HuH-7 (cell line): ENCODE data around the gene GBX1.

ENCODE experiments used
- DNase-seq: peaks from one replicate; pipeline ENCODE4 v3.0.0; 2011; ENCODE audit warnings: low spot score

GBX1 gene

GRCh38 chr7:151173386-151174245 is 6.1 kb upstream of the GBX1 start:
- DNase-seq: no peak

DNA sequence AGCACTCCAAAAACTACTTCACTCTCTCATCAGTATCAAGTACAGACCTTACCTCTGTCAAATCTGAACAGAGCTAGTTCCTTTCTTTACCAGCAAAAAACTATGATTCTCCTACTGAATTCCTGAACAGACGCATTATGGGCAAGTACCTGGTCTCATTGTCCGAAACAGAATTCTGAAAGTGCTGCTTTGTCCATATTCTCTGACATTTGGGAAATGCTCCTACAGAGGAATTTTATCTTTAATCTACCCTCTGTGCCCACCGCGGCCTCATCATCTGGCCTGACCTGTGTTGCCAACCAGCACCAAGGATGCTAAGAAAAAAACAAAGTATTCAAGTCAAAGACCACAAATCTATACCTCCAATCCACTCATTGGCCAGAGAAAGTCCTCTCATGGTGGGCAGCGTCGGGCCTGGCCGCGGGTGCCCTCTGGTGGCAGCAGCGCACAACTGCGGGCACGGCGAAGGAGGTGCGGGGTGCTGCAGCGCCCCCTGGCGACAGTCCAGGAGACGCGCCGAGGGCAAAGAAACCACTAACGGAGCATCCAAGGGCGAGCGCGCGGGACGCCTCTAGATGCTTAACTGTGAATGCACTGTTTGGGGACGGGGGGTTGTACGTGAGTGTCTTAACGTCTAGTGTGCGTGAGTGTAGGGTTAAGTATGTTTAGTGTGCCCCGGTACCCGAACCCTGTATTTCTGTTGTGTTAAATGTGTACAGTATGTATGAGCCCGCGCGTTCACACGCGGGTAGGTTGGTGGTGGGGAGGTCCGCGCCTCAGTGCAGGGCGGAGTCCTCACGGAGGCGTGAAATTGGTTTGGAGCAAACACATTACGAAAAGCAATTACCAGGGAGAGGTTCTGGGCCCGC is 5.0 kb upstream of the GBX1 start:
- peak; percentile 88 for DNase-seq

- no peak for DNase-seq
These were observed 1.3 kb upstream of the GBX1 start for GRCh38 chr7:151168787-151169162.

DNA sequence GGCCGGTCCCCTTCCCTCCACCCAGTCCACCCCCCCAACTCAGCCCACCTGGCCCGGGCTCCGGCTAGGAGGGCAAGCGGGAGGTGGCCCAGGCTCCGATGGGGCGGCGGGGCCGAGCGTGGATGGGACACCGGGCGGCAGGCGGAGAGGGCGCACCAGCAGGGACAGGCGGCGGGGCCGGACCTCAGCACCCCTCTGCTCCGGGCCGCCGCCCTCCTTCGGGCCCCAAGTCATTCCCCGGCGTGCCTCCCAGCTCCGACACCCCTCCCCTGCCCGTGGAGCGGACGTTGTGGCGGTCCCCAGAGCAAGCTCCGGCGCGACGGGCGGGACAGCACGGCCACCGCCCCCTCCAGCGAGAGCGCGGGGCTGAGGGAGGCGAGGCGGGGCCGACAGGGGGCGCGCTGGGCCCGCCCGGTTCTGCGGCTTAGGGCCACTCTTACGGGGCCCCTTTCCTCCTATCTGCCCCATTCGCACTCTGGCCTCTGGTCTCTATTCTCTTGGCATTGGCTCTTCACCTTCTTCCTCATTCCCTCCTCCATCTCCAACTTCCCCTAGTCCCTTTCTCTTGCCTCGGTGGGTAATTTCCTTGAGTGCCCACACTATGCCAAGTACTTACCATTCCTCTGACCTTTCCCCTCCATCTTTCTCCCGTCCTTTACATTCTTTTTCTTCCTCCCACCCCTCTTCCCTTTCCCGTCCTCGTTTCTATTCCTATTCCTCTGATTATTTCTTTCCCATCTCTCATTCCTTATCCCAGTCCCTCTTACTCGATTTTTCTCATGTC is 701 bp upstream of the GBX1 start:
- DNase-seq: peak; percentile 88

- no peak for DNase-seq
These were observed 781 bp downstream of the GBX1 start for GRCh38 chr7:151166629-151167196.

- no peak for DNase-seq
These were observed 5.7 kb downstream of the GBX1 start for GRCh38 chr7:151161757-151162156.

- DNase-seq: no peak
These were observed 9.7 kb downstream of the GBX1 start for GRCh38 chr7:151157645-151158329.

DNA sequence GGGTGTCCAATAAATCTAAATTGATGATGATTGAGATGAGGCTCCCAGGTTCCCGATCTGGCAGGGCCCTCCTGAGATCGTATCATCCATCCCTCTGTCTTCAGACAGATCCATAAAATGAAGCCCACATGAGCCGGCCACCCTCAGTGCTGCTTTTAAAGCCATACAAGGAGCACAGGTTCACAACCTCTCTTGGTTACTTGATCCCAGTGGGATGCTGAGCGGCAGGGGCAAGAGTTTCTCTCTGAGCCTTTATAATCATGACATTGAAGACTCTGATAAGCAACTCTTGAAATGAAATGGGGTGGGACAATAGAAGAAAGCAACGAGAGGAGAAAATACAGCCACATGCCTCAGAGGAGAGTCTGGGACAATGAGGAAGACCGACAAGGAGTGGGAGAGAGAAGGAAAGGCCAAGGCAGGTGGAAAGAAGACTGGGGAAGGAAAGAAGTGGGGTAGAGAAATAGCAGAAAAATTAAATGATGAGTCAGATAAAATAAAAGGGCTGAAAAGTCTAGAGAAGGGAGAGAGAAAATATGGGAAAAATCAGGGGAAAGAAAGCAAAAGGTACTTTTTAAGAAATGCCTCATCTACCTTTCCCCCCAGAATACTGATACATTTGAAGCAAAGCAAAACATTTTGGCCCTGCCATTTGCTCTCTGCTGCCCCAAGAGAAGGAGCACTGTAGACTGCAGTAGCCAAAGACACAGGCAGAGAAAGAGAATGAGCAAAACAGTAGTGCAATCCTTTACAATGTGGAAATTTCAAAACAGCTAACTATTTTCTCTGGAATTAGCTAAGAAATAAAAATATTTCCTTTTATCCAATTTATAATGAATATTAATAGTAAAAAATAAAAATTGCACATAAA is 14.6 kb downstream of the GBX1 start:
- no peak for DNase-seq

GRCh38 chr7:151150388-151150787 is 17.1 kb downstream of the GBX1 start:
- DNase-seq: no peak

DNA sequence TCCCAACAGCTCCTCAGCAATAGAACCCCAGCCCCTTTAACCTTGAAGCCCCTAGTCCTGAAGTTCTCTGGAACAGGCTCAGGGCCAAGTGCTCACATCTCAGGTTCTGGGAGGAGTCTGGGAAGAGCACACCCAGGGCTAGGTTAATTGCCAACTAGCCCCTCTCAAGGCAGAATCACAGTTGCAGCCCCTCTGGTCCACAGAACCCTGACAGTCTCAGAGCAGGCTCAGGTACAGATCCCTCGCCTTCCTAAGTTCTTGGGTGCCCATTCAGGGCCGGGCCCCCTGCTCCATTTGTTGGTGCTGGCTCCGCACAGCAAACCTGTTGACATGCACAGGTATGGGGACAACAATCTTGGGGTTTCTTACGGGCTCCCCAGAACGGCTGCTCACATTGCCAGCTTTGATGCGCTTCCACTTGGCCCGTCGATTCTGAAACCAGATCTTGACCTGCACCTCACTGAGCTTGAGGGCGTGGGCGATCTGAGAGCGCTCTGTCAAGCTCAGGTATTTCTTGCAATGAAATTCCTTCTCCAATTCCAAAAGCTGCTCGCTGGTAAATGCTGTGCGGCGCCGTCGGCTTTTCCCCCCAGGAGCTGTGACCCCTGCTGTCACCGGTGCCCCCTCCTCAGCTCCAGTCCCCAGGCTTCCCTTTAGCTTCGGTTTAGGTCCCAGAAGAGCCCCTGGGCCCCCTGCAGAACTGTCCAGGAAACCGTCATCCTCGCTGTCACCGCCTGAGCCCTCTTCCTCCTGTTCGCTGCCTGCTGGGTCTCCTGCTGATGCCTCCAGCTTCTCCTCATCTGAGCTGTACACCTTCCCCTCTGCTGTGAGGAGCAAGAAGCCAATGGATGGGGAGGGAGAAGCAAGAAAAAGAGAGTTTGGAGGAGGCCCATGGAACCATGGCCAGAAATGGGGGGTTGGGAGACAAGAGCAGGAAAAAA is 18.9 kb downstream of the GBX1 start:
- DNase-seq: no peak

GRCh38 chr7:151146761-151147160 is 20.7 kb downstream of the GBX1 start:
- no peak for DNase-seq

- no peak for DNase-seq
These were observed 23.1 kb downstream of the GBX1 start for GRCh38 chr7:151144387-151144786.

GRCh38 chr7:151143261-151144015 is 24.1 kb downstream of the GBX1 start:
- DNase-seq: no peak

DNA sequence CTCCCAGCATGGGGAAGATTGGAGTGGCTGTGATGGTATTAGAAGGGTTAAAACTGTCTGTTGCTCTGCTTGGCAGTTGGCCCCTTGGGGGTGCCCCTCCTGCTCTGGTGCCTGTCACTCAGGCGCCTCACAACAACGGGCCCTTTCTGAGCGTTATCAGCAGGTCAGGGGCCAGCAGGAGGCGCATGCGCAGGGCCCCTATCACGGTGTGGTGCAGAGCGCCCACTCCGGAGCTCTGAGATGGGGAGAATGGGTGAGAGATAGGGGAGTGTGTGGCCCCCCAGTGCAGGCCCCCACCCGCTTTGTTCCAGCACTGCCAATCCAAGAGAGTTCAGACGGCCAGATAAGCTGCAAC is 24.8 kb downstream of the GBX1 start:
- no peak for DNase-seq

DNA sequence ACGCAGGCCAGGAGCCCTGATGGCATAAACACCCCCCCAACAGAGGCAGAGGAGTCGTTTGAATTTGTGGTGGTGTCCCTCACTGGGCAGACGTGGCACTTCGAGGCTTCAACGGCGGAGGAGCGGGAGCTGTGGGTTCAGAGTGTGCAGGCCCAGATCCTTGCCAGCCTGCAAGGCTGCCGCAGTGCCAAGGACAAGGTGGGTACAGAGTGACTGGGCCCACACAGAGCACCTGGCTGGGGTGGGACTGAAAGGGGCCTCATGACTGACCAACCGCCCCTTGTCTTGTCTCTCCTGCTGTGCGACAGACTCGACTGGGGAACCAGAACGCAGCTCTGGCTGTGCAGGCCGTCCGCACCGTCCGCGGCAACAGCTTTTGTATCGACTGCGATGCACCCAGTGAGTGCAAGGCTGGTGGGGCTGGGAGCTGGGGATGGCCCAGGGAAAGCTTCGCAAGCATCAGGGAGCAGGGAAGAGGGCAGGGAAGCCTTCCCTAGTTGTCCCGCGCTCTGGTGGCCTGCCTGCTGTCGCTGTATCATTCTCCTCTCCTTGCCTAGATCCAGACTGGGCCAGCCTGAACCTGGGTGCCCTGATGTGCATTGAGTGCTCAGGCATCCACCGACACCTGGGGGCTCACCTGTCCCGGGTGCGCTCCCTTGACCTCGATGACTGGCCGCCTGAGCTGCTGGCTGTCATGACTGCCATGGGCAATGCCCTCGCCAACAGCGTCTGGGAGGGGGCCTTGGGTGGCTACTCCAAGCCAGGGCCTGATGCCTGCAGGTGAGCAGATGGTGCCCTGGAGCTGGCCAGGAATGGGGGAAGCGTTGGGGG is 25.4 kb downstream of the GBX1 start:
- no peak for DNase-seq

GRCh38 chr7:151141311-151141854 is 26.1 kb downstream of the GBX1 start:
- no peak for DNase-seq

- DNase-seq: no peak
These were observed 26.7 kb downstream of the GBX1 start for GRCh38 chr7:151140826-151141225.
